GM21528 (cell line): ENCODE results near the gene HIC1.

Experiments
- ATAC-seq: cut with Tn5 transposase; IDR thresholded peaks from one replicate; pipeline ENCODE4 v1.9.1; 2021; ENCODE audit warnings: mild to moderate bottlenecking, moderate library complexity; ENCODE audit not compliant: unreplicated experiment, low FRiP score

The HIC1 gene

DNA sequence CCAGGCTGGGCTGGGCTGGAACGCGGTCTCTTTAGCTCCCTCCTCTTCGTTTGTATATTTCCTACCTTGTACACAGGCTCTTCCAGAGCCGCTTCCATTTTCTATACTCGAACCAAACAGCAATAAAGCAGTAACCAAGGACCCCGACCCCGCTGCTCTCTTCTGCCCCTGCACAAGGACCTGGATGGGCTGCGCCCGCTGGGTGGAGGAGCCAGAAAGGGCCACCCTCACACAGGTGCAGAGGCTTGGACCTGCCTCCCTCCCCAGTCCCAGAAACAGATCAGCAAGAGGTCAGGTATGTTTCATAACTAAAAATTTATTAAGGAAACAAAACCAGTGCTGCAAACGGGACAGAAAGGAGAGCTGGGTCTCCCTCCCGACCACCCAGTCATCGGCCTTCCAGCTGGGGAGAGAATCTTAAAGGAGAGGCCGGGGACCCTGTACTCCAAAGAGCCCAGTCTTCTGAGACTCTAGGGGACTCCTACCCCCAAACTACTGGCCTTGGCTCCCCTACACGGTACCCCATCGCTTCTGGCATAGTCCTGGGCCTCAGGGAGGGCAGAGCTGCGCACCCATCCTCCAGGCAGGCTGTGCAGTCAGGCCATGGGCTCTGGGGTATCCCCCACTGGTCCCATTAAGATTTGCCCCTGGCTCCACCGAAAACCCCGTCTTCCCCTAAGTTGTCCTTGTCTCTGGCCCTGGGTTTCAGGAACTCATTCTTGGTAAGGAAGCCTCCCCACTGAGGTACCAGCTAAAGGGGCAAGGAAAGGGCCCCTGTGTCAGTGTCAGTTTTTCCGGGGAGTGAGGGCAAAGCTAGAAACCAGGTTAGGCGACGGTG is 4.9 kb downstream of the HIC1 start:
- ATAC-seq = no peak

DNA sequence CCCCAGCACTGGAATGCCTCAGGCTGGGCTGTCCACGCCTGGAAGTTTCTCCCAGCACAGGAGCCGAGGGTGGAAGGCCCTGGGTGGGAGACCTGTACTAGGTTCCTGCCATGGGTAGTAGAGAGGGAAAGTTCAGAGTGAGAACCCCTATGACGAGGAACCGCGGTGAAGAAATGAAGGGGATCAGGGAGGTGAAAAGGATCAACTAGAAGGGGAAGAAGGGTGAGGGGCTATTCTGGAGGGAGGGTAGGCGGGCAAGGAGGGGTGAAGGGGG is 5.4 kb downstream of the HIC1 start:
- no peak for ATAC-seq

DNA sequence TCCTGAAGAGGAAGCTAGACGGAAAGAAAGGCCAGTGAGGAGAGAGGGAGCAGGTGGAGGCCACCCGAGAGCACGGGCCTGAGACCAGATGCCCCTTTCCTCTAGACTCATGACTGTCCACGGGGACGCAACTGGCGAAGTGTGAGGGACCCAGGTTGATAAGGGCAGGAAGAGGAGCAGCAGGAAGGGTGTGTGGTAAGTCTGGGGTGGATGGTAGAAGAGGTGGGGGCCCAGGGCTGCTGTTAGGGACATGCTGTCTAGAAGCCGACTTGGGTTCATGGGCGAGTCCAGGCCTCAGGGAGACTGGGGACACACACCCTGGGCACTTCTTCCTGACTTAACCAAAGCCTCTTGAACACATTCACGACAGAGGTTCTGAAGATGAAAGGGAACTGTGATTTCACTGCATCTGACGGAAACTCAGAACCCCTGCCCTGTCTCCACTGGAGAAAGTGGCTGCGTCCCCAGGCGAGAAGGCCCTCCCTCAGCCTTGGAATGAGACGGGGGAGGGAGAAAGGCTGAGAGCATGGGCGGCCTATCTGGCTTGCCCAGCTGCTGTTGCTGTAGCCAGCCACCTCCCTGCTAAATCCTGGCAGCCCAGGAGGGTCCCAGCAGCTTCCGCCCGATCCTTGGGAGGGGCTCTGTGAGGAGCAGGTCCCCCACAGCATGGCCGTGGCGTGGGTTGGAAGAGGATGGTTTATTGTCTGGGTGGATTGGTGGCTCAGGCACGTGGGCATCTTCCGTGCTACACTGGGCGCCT is 6.0 kb downstream of the HIC1 start:
- ATAC-seq = no peak

DNA sequence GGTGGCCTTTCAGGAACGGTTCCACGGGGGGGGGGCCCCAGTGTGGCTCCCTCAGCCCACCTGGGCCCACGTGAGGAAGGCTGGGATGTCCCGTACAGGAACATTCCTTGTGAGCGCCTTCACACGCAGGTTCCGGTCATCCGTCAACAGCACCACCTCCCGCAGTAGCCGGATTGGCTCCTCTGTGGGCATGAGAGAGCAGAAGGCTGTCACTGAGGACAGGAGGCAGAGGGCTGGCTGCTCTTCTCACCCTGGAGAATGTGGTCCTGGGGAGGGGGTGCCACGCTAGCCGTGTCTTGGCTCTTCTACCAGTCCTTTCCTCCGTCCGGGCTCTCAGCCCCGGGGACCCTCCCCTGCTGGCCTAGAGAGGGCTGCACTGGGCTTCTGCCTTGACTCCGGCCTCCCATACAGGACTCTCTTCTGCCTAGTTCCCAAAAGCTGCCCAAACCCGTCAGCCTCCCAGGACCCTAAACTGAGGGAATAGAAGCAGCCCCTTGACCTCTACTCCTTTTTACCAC is 6.6 kb downstream of the HIC1 start:
- ATAC-seq = no peak

DNA sequence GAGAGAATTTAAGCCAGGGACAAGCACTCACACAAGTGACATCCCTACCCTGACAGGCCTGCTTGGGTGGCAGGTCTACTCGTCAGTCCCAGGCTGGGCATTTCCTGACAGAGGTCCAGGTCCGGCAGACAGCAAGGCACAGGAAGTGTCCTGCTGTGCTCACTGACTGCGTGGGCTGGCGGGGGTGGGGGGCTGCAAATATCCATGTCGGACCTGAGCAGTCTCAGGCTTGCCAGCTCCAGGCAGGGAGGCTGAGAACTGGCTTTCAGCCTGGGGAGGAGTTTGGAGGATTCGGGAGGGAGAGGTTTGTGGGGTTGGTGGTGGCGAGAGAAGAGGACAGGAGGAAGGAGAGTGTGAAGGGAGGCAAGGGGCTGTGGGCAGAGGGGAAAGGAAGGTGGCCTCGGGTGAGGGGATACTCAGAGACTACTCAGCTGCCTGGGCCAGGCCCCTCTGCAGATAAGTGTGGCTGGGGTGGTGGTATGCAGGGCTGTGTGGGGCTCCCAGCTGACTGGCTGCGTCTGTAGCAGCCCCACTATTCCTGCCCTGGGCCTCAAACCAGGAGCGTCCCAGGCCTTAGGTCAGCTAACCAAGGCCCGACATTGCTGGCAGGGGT is 7.8 kb downstream of the HIC1 start:
- no peak for ATAC-seq

DNA sequence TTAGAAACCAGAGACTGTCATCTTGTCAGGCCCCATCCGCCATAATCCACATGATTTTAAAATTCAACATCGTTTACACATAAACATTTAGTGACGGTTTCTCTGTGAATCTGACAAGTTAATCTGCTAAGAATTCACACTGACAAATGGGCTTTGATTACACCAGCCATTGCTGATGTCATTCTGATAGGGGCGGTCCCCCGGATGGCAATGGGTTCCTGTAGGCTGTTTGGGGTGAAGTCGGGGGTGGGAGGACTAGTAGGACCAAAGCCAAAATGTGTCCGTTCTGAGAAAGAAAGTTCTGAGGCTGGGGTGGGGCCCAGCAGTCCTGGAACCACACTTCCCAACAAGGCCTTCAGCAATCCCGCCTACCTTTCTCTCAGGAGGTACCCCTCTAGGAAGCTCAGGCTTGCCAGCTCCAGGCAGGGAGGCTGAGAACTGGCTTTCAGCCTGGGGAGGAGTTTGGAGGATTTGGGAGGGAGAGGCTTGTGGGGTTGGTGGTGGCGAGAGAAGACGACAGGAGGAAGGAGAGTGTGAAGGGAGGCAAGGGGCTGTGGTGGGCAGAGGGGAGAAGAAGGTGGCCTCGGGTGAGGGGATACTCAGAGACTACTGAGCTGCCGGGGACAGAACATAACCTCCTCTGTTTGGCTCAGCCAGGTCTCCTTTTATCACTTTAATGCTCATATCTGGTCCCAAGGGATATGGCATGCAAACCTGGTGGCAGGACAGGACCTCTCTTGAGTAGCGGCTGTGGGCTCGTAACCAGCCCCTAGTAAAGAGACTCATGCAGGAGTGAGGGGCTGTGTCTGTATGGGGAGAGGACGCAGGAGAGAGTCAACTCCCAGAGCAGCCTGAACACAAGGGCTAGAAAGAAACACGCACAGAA is 8.6 kb downstream of the HIC1 start:
- no peak for ATAC-seq

DNA sequence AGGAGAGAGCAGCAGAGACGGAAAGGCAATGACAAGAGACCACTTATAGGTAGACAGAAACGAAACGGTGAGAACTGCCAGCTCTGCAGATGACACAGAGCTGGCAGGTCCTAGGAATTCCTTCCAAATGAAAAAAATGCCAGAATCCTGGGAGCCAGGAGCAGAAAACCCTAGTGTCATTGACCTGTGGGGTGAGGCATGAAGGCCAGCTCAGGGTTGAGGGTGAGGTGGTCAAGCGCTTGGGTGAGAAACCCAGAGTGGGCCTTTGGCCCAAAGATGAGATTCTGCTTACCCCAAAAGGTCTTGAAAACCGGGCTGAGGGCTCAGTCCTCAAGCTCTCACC is 9.2 kb downstream of the HIC1 start:
- ATAC-seq = no peak

DNA sequence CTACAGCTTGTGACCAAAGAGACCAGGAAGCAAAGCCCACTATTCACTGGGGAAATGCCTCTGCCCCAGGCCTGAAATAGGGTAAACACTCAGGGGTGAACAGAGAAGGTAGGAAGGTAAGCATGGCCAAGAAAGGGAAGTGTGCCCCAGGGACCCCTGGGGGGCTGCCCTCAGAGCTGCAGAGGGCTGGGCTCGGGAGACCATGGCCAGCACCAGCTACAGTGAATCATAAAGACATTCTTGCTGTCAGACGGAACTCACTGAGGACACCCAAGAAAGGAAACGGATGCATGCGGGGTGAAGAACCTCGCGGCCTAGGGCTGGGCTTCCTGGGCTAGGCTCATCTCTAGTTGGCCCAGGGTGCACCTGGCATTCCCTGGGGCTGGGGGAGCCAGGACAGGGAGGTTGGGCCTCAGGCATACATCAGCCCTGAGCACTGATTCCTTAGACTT is 9.6 kb downstream of the HIC1 start:
- ATAC-seq = no peak

DNA sequence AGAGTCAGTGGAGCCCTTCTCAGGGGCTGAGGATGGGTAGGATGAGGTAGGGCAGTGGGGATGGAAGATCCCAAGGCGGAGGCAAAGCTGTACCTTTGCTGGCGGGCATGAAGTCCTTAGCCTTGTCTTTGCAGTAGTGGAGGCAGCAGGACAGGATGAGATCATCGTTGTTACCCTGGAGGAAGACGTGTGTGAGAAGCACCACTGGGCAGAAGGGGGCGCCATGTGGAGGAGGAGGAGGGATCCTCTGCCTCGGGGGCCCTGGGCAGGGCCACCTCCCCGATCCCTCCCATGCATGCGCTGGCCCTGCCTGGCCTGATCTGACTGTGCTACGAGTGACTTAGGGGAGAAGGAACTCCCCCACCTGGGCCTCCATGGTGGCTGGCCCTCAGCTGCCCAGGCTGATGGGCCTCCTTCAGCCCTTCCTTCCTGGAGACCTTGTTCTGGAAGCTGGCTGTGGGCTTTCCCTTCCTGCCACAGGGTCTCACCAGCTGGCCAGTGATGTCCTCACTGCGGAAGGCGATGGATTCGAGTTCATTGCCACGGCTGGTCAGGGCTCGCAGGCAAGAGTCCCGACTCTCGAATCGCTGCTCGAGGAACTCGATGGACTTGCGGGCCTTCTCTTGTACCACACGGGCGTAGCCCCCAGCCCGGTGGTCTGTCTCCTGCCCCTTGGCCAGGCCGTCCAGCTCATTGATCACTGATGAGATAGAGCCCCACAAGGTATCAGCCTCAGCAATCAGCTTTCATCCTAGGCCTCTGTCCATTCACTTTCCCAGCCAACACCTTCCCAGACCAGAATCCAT is 10.3 kb downstream of the HIC1 start:
- no peak for ATAC-seq

DNA sequence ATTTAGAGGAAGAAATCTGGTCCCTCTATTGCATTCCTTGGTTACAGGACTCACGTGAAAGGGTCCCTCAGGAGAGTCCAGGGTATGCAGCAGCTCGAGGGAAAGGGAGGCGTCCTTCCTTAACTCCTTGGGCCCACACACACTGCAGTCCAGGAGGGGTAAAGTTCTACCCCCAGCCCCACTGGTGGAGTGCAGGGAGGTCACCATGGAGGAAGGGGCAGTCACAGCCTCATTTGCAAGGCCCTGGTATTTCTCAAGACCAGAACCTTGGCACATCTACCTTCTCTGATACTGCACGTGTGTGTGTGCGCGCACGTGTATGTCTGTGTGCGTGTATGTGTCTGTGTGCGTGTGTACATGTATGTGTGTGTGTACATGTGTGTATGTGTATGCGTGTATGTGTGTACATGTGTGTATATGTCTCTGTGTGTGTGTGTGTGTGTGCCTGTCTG is 11.1 kb downstream of the HIC1 start:
- ATAC-seq = no peak

DNA sequence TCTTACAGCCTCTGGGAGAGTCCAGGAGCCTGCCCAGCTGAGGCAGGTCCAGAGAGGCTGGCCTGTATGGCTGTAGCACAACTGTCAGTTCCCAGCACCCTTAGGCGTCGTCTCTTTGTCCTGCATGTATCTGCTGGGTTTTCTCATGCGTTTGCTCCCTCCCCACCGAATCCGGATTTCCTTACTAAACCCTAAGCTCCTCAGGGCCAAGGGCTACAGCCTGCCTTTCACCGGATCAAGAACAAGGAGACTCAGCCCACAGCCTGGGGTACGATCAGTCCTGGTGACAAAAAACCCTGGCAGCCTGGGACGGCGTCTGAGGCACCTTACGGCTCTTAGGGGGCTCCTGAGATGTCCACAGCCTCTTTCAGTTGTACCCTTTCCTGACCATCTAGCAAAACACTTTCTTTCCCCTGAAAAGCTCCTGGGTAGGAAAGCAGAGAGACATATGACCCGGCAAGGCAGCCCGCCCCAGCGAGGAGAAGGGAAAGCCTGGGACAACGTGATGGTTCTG is 12.2 kb downstream of the HIC1 start:
- no peak for ATAC-seq

DNA sequence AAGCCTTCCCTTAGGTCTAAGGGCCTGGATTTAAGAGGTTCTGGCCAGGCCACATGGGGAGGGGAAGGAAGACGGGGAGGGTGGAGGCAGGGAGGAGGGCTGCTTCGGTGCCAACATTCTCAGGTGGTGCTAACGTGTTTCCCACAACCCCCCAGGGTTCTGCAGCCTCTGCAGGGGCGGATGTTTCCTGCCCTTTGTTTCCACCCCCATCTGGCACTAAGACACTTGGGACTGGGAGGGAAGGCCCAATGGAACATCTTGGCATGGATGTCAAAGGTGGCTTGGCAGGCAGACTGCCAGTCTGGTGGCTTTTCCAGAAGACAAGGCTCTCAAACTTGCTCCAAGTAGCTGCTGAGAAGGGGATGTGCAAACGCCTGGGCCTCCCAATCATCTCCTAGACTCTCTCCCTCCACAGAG is 12.7 kb downstream of the HIC1 start:
- ATAC-seq = no peak

DNA sequence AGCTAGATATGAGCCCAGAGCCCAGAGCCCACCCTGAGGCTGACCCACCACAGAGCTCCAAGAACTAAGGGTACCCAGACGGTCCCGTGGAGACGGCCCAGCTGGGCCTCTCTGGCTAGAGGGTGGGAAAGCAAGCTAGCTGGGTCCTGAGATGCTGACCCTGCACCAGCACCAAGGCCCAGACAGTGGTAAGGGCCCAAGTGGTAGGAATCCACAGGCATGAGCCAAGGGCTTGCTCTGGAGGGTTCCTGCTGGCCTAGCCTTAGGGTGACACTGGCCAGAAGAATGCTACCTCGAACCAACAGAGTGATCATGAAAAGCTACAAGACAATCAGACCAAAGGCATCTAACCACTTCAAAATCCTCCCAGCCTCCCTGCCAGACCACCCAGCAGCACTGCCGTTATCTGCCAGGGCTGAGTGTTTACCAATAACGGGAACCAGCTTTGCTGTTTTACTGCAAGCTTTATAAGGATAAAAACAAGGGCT is 13.2 kb downstream of the HIC1 start:
- no peak for ATAC-seq

DNA sequence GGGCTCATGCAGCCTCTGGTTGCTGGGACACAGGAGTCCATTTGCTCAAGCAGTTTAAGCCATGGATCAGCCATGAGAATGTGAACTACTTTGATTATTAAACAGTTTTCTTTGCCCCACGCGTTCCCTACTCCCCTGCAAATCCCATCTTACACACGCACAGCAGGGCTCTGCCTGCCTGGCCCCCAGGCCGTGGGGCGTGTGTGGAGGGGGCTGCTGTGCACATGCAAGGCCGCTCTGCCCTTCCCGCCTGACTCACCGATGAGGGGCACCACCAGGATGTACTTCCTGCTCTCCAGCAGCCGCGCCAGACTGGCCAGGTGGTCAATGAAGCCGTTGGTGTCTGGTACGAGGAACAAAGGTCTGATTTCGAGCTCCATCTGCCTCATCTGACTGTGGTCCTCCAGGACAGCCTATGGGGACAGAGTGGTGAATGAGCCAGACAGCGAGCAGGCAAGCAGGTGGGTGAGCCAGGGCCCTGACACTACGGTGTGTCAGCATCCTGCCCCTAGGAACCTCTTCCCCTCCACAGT is 13.7 kb downstream of the HIC1 start:
- ATAC-seq = no peak

DNA sequence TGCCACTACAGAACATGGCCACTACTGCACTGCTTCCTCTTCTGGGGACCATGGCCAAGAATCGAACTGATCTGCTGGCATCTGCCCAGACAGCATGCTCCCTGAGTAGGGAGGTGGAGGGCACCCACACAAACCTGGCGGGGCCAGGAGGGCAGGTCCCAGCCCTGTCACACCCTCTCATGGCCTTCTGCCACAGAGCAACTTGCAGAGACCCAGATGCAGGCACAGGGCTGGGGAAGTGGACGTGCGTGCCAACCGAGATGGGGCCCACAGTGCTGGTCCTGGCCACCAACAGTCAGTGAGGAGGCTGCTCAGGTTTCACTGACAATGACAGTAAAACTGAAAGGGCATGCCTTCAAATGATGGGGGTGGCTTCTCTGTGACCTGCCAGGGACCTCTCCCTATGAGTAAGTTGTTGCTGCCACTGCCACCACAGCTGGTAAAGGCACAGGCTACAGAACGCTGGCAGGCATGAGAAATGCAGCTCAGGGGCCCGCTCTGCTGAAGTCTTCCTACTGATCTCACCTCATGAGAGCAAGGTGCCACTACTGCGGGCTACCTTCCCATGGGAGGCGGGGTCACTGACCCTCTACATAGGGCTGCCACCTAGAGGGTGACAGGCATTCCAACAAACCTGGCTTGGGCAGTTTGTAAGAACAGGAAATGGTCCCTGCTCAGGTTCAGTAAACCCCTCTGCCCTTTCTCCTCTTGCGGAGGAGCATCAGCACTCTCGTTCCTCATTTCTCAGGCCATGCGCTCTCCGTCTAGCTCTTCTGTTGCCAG is 15.5 kb downstream of the HIC1 start:
- ATAC-seq = peak; percentile 63

DNA sequence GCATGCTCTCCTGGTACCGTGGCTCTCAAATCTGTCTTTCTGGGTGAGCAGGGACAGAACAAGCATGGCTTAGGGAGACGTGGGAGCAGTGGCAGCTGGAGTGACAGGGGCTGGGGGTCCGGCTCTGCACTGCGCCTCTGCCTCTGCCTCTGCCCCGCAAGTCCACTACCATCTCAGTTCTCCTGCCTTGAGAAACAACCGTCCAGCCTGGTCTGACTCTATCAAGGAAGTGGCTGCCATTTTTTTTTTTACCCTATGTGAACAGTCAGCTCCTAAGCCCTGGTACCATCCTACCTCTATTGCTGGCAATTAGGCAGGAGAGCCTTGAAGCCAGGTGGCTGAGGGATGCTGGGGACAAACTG is 16.1 kb downstream of the HIC1 start:
- ATAC-seq = no peak

DNA sequence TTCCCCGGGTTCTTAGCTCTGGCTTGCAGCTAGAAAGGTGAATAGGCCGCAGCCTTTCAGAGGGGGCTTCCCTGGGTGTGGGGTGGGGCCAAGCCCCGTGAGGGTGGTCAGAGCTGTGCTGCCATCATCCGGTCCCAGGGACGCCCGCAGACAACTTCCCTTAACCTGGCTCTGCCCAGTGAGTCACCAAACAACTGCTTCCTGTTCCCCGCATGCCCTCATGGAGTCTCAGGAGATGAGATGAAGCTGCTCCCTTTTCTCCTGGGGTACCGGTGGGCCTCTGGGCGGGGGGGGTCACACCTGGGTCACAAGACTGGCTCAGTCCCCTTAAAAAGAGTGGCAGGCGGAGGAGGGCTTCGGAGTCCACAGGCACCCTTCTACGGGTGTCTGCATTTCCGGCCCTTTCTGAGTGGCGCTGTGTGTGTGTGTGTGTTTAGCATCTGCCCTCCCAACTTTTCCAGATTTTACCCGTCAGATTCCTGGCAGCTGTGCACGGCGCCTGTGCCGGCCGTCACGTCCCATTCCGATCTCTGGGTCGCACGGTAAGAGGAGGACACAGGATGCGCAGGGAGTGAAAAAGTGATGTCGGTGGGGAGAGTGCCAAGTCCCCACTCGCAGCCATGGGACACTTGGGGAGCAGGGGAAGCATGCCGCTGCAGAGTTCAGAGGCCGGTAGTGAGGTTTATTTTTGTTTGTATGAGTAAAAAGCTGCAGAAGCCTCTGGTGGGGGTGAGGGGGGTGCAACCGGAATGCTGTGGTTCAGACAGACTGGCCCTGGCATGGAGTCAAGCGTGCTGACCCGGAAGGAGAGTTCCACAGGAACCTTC is 16.8 kb downstream of the HIC1 start:
- no peak for ATAC-seq

DNA sequence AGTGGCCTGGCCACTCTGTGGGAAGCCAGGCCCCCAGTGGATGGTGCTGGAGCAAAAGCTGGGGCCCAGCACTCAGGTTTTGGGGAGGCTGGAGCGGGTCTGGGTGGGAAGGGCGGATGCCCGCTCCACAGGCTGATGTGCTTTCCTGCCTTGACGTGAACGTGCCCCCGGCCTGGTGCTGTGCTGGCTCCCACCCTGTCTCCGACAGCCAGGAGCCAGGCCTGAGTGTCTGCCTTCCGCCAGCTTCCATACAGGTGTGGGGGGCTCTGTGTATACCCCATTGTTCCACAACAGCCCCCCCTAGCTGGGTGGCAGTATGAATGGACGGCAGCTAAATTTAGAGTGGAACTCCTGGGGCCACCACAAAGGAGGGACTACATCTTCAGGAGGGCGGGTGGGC is 20.0 kb downstream of the HIC1 start:
- no peak for ATAC-seq
